Measurements from ENCODE around the gene AKAP17A. TPM values are rescaled to one million over a fixed set of nuclear protein-coding genes. Genes with fewer than 3 reads are reported as not detected.
"Not testable (repeated sequence)": the region's sequence is repeated elsewhere in the genome, so short reads cannot be mapped to it uniquely, and the experiment has no call there.

Gene AKAP17A, protein sequence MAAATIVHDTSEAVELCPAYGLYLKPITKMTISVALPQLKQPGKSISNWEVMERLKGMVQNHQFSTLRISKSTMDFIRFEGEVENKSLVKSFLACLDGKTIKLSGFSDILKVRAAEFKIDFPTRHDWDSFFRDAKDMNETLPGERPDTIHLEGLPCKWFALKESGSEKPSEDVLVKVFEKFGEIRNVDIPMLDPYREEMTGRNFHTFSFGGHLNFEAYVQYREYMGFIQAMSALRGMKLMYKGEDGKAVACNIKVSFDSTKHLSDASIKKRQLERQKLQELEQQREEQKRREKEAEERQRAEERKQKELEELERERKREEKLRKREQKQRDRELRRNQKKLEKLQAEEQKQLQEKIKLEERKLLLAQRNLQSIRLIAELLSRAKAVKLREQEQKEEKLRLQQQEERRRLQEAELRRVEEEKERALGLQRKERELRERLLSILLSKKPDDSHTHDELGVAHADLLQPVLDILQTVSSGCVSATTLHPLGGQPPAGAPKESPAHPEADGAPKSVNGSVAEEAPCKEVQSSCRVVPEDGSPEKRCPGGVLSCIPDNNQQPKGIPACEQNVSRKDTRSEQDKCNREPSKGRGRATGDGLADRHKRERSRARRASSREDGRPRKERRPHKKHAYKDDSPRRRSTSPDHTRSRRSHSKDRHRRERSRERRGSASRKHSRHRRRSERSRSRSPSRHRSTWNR
- total RNA-seq (2014; rRNA removed; shearing (Covaris generic); ENCODE audit: low replicate concordance): 15.9 and 20.6 TPM in 2 replicates

- peak; percentile 91 for DNase-seq (ENCODE audit: low read depth)
- in situ Hi-C loops (cut with HindIII; ENCODE audit: low pct_unique_long_range_greater_than_20kb, low sequenced_read_pairs): no loop called here
Observed at GRCh38 chrX:1591102-1591862, at the start of gene AKAP17A. AKAP17A (plus strand) TSS chrX:1591604; CDS start chrX:1593463, 1,859 bp downstream.

GRCh38 chrX:1542994-1543725, 48.2 kb upstream of the AKAP17A start:
- DNase-seq (ENCODE audit: low read depth): no peak
- in situ Hi-C loops (cut with HindIII; ENCODE audit: low pct_unique_long_range_greater_than_20kb, low sequenced_read_pairs): no loop called here

- no peak for DNase-seq (ENCODE audit: low read depth)
- in situ Hi-C loops (cut with HindIII; ENCODE audit: low pct_unique_long_range_greater_than_20kb, low sequenced_read_pairs): no loop called here
Observed at GRCh38 chrX:1545776-1546408, 45.5 kb upstream of the AKAP17A start.

GRCh38 chrX:1546691-1547251, 44.6 kb upstream of the AKAP17A start:
- in situ Hi-C loops (cut with HindIII; ENCODE audit: low pct_unique_long_range_greater_than_20kb, low sequenced_read_pairs): no loop called here

DNA sequence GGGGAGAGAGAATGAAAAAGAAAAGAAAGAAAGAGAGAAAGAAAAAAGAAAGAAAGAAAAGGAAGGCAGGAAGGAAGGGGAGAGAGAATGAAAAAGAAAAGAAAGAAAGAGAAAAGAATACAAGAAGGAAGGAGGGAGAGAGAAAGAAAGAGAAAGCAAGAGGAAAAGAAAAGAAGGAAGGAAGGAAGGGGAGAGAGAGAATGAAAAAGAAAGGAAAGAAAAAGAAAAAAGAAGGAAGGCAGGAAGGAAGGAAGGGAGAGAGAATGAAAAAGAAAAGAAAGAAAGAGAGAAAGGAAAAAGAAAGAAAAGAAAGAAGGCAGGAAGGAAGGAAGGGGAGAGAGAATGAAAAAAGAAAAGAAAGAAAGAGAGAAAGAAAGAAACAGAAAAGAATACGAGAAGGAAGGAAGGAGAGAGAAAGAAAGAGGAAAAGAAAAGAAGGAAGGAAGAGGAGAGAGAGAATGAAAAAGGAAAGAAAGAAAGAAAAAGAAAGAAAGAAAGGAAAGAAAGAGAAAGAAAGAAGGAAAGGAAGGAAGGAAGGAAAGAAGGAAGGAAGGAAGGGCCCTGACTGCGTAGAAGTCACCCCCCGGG, 39.4 kb upstream of the AKAP17A start:
- in situ Hi-C loops (cut with HindIII; ENCODE audit: low pct_unique_long_range_greater_than_20kb, low sequenced_read_pairs): no loop called here
- DNase-seq (ENCODE audit: low read depth): no peak

More at GRCh38 chrX:1546691-1547251, 44.6 kb upstream of the AKAP17A start:
- DNase-seq (ENCODE audit: low read depth): no peak

GRCh38 chrX:1554469-1555210, 36.8 kb upstream of the AKAP17A start:
- no peak for DNase-seq (ENCODE audit: low read depth)
- in situ Hi-C loops (cut with HindIII; ENCODE audit: low pct_unique_long_range_greater_than_20kb, low sequenced_read_pairs): no loop called here

GRCh38 chrX:1555370-1555769, 36.0 kb upstream of the AKAP17A start:
- no peak for DNase-seq (ENCODE audit: low read depth)
- in situ Hi-C loops (cut with HindIII; ENCODE audit: low pct_unique_long_range_greater_than_20kb, low sequenced_read_pairs): no loop called here

GRCh38 chrX:1557442-1557841, 34.0 kb upstream of the AKAP17A start:
- DNase-seq (ENCODE audit: low read depth); in situ Hi-C loops (cut with HindIII; ENCODE audit: low pct_unique_long_range_greater_than_20kb, low sequenced_read_pairs): not testable (repeated sequence)

DNA sequence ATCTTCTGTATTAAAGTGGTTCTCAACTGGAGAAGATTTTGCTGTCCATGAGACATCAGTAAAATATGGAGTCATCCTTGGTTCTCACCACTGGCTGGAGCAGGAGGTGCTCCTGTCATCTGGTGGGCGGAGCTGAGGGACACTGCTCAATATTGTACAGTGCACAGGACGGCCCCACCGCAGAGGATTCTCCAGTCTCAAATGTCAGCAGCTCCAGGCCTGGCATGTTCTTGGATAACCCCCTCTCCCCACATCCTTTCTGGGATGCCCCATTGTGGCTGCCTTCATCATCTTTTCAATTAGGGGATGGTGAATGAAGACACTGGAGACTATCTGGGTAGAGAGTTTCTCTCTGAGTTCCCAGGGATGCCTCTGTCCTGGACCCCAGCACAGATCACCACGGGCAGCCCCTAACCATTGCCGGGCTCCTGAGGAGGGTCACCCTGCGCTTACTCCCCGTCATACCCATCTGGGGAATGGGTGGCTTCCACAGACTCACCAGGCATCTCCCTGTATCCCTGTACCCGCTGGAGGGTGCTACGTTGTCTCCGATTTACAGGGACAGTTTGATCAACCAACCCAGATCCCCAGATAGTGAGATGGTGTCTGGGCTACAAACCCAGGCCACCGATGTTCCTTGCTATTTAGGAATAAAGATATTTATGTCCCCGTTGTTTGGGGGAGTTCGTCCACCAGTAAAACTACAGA, 32.5 kb upstream of the AKAP17A start:
- no peak for DNase-seq (ENCODE audit: low read depth)
- in situ Hi-C loops (cut with HindIII; ENCODE audit: low pct_unique_long_range_greater_than_20kb, low sequenced_read_pairs): no loop called here

DNA sequence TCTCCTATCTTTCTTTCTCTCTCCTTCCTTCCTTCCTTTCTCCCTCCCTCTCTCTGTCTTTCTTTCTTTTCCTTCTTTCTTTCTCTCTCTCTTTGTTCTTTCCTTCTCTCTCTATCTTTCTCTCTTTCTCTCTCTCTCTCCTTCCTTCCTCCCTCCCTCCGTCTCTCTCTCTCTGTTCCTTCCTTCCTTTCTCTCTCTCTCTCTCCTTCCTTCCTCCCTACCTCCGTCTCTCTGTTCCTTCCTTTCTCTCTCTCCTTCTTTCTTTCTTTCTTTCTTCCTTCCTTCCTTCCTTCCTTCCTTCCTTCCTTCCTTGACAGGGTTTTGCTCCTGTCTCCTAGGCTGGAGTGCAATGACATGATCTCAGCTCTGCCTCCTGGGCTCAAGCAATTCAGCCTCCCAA, 30.2 kb upstream of the AKAP17A start:
- in situ Hi-C loops (cut with HindIII; ENCODE audit: low pct_unique_long_range_greater_than_20kb, low sequenced_read_pairs): no loop called here
- DNase-seq (ENCODE audit: low read depth): no peak

GRCh38 chrX:1564077-1564476, 27.3 kb upstream of the AKAP17A start:
- in situ Hi-C loops (cut with HindIII; ENCODE audit: low pct_unique_long_range_greater_than_20kb, low sequenced_read_pairs); DNase-seq (ENCODE audit: low read depth): not testable (repeated sequence)

- in situ Hi-C loops (cut with HindIII; ENCODE audit: low pct_unique_long_range_greater_than_20kb, low sequenced_read_pairs): no loop called here
- DNase-seq (ENCODE audit: low read depth): no peak
Observed at GRCh38 chrX:1564750-1565683, 26.4 kb upstream of the AKAP17A start.

- in situ Hi-C loops (cut with HindIII; ENCODE audit: low pct_unique_long_range_greater_than_20kb, low sequenced_read_pairs); DNase-seq (ENCODE audit: low read depth): not testable (repeated sequence)
Observed at GRCh38 chrX:1574181-1574580, 17.2 kb upstream of the AKAP17A start.

GRCh38 chrX:1576201-1576992, 15.0 kb upstream of the AKAP17A start:
- in situ Hi-C loops (cut with HindIII; ENCODE audit: low pct_unique_long_range_greater_than_20kb, low sequenced_read_pairs): no loop called here

More at GRCh38 chrX:1576201-1576992, 15.0 kb upstream of the AKAP17A start:
- DNase-seq (ENCODE audit: low read depth): no peak

All from Caki2 (cell line).